Purkinje cell (primary cell): ENCODE measurements around the gene DCTN1. TPM values are rescaled to one million over a fixed set of nuclear protein-coding genes. Genes with fewer than 3 reads are reported as not detected.

Experiments used
- polyA plus RNA-seq: library from polyadenylated mRNA; unstranded; fragments of >200 nt; fragmentation: Nextera tagmentation; gene quantifications from 2 replicates; pipeline ENCODE4 v1.2.1, GENCODE V29; 2014

The DCTN1 gene
- 275 and 282 TPM in 2 replicates for polyA plus RNA-seq

DNA sequence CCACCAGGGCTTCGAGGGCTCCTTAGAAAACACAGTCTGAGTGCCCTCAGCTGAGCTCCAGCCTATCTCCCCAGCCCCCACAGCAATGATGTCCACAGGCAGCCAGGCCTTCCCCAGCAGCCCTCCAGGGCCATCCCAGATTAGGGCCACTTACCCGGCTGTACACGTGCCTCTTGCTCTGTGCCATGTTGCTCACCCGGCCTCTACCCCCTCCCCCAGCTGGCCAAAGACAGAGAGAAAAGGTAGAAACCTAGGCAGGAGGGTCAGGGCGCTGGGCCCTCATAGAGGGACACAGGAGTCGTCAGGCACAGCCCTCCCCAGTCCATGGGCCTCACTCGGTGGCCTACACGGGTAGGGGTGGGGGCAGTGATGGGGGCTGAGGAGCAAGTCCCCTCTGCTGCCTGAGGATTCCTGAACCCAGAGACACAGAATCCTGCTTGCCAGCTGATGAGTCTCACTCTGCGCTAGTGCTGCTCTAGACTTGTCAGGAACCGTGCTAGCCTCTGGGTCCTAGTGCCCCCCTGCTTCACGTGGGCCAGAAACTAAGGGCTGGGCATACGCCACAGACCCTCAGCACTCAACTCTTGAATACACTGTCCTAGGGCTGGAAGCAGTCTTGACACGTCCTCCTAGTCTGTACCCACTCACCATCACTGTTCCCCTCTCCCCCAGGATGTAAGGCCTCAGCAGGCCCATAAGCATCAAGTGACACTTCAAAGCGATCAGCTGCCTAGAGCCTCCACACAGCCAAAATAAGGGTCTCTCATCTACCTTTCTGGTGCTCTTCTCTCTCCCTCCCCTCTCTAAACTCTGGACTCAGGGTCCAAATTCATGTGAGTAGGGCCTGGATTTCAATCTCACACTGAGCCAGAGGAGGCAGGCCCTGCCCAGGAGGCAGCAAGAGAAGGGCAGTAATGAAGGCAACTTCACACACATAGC lies at the start of gene DCTN1:
Gene DCTN1, minus strand, starts transcription at position 461 of the 939 bp plus-strand sequence. Its CDS starts 274 bp downstream, at position 187.

DNA sequence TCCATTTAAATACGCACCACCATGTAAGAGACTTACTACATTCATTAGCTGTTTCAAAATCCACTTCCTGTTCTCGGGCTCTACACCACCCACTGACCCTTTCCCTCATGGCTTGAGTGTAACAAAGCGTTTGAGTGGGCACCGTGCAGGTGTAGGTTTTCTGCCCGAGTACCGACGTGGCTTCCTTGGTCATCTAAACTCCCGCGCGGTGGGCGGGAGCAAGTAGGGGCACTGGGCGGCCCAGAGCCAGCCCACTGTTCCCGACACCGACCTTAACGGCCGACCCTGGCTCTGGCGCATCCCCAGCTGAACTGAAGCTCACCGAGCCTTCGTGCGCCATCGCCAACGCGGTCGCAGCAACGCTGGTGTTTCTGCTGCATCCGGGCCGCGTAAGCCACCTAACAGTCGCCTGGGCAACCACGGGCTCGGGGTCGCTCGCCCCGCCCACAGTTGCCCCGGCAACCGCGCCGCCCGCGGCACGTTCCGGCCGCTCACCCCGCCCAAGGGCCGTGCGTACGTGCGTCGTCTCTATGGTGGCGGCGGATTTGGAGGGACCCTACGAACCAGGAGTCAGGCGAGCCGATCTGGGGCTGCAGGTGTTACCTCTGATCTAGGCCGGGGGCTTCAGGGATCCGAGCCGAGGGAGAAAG lies 41.2 kb upstream of the DCTN1 start, which contains the start of the genes C2orf81 and WDR54:
Gene C2orf81, minus strand, starts transcription at position 399 of the 650 bp plus-strand sequence. Its CDS starts 59 bp downstream, at position 340.
Gene WDR54, plus strand, starts transcription at position 510 of the 650 bp plus-strand sequence. CDS start 424 bp downstream, outside the sequence.

DNA sequence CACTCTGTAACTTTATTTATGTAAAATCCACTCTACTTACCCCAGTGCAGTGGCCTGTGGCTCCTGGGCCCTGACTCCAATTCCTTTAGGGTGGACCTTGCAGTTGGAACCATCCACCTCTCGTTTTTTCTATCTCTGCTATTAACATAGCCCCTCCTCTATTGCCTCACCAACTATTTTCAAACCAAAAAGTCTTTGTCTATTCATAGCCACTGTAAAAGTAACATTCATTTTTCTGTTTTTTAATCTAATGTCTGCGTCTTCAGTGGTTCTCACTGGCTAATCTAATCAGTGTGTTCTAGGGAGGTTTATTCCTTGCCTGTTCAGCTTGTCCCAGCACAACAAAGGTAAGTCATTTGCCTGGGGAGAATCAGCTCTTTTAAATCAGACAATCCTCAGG lies 36.8 kb downstream of the DCTN1 start, which contains the start of gene SLC4A5:
Gene SLC4A5, minus strand, starts transcription at position 101 of the 400 bp plus-strand sequence. CDS start 28,393 bp downstream, outside the sequence.

Other genes starting within 250 kb of the DCTN1 start
- 348 and 406 TPM in 2 replicates for gene BOLA3, start 232.4 kb downstream of the DCTN1 start, polyA plus RNA-seq
- 15.0 and 16.6 TPM in 2 replicates for gene MOB1A, start 201.4 kb downstream of the DCTN1 start, polyA plus RNA-seq
- gene MTHFD2, start 181.7 kb downstream of the DCTN1 start, polyA plus RNA-seq = 34.2 and 39.6 TPM in 2 replicates
- not detected in 2 replicates for gene SLC4A5, start 36.9 kb downstream of the DCTN1 start, polyA plus RNA-seq
- gene C2orf81, start 41.3 kb upstream of the DCTN1 start, polyA plus RNA-seq = 0.14 and 0.58 TPM in 2 replicates
- gene WDR54, start 41.4 kb upstream of the DCTN1 start, polyA plus RNA-seq = 25.1 and 25.5 TPM in 2 replicates
- not detected in 2 replicates for gene RTKN, start 61.6 kb upstream of the DCTN1 start, polyA plus RNA-seq
- 1.1 and 3.0 TPM in 2 replicates for gene INO80B, start 74.8 kb upstream of the DCTN1 start, polyA plus RNA-seq
- gene WBP1, start 78.1 kb upstream of the DCTN1 start, polyA plus RNA-seq = 7.8 and 10.0 TPM in 2 replicates
- gene MOGS, start 85.1 kb upstream of the DCTN1 start, polyA plus RNA-seq = 0.62 and 4.3 TPM in 2 replicates
- gene MRPL53, start 92.4 kb upstream of the DCTN1 start, polyA plus RNA-seq = 43.3 and 56.2 TPM in 2 replicates
- 0.78 and 1.6 TPM in 2 replicates for gene CCDC142, start 102.7 kb upstream of the DCTN1 start, polyA plus RNA-seq
- 0.66 and 0.83 TPM in 2 replicates for gene TTC31, start 102.8 kb upstream of the DCTN1 start, polyA plus RNA-seq
- not detected in 2 replicates for gene LBX2, start 119.3 kb upstream of the DCTN1 start, polyA plus RNA-seq
- gene PCGF1, start 127.4 kb upstream of the DCTN1 start, polyA plus RNA-seq = 35.8 and 37.1 TPM in 2 replicates
- not detected in 2 replicates for gene TLX2, start 134.1 kb upstream of the DCTN1 start, polyA plus RNA-seq
- 2.3 and 4.1 TPM in 2 replicates for gene DQX1, start 145.9 kb upstream of the DCTN1 start, polyA plus RNA-seq
- 48.4 and 52.5 TPM in 2 replicates for gene AUP1, start 149.4 kb upstream of the DCTN1 start, polyA plus RNA-seq
- gene HTRA2, start 149.6 kb upstream of the DCTN1 start, polyA plus RNA-seq = 14.2 and 22.8 TPM in 2 replicates
- gene LOXL3, start 173.6 kb upstream of the DCTN1 start, polyA plus RNA-seq = 1.7 TPM in 1 of 2 replicates, not detected in the other
- gene DOK1, start 174.4 kb upstream of the DCTN1 start, polyA plus RNA-seq = not detected in 2 replicates